Endothelial cell of umbilical vein (primary cell): ENCODE results near the gene CEP104. TPM values are rescaled to one million over a fixed set of nuclear protein-coding genes. Genes with fewer than 3 reads are reported as not detected.

Source experiments
- BruUV-seq: library from RNA; stranded (reverse); fragments of 400-500 nt; replicated peaks from 2 replicates; lab custom pipeline; 2021; lab: Mats Ljungman, UMichigan
- CTCF ChIA-PET: fragments of 300-600, 350-600 bp; sonication (Branson Sonifier 250); formaldehyde crosslinking; loops from one replicate; lab custom pipeline; 2021; ENCODE audit warnings: antibody characterized with exemption, inconsistent platforms; lab: Charles Lee
- POLR2A ChIA-PET: fragments of 300-600, 350-600 bp; sonication (Branson Sonifier 250); formaldehyde crosslinking; loops from one replicate; lab custom pipeline; 2021; ENCODE audit warnings: antibody characterized with exemption, inconsistent platforms; lab: Charles Lee
- DNase-seq: peaks from one replicate; pipeline ENCODE4 v3.0.0-alpha.2; 2011; ENCODE audit warnings: low read depth, low spot score
- FAIRE-seq: peaks from 2 replicates; lab custom pipeline; 2011; peaks lifted over from hg19 to GRCh38; lab: Jason Lieb, UNC
- H2AFZ ChIP-seq: 2 replicates; pipeline ENCODE4 v1.6.0; 2012; ENCODE audit warnings: low read depth, low read length, control low read depth, inconsistent platforms
- H3K27ac ChIP-seq: 2 replicates; pipeline ENCODE4 v1.5.1; 2011; ENCODE audit warnings: low read depth, mild to moderate bottlenecking, control low read depth, low read length, moderate library complexity; ENCODE audit not compliant: insufficient read depth
- H3K27me3 ChIP-seq, 2 experiments: 2 replicates each; pipeline versions ENCODE4 v1.6.0 to v1.6.1; 2011; ENCODE audit warnings: low read length in 2 of 2, mixed read lengths in 1 of 2; ENCODE audit not compliant: control insufficient read depth in 2 of 2, insufficient read depth in 2 of 2
- H3K36me3 ChIP-seq, 2 experiments: 2 replicates in 1 of 2; 3 replicates in 1 of 2; pipeline ENCODE4 v1.5.1; 2011; ENCODE audit warnings: low read length in 2 of 2, mild to moderate bottlenecking in 1 of 2, moderate library complexity in 1 of 2; ENCODE audit not compliant: control insufficient read depth in 2 of 2, insufficient read depth in 2 of 2; ENCODE audit errors: extremely low read depth in 1 of 2
- H3K4me1 ChIP-seq: 3 replicates; pipeline ENCODE4 v1.5.1; 2011; ENCODE audit warnings: mild to moderate bottlenecking, low read length; ENCODE audit not compliant: control insufficient read depth, insufficient read depth; ENCODE audit errors: extremely low read depth
- H3K4me2 ChIP-seq: 2 replicates; pipeline ENCODE4 v1.6.1; 2011; ENCODE audit warnings: low read length, control low read depth, mixed read lengths; ENCODE audit not compliant: insufficient read depth
- H3K4me3 ChIP-seq, 3 experiments: fragments of 200-600 bp in 1 of 3; sonication (generic), shearing (Covaris generic) in 1 of 3; replicated peaks in 1 of 3; 2 replicates each; pipeline ENCODE4 v1.5.1; 2011 to 2016; ENCODE audit warnings: control low read depth in 3 of 3, low read length in 3 of 3, mild to moderate bottlenecking in 2 of 3, inconsistent platforms in 1 of 3, low read depth in 1 of 3, moderate library complexity in 1 of 3; ENCODE audit not compliant: insufficient read depth in 1 of 3
- H3K79me2 ChIP-seq: 2 replicates; pipeline ENCODE4 v1.6.0; 2012; ENCODE audit warnings: low read length, inconsistent platforms; ENCODE audit not compliant: control insufficient read depth, insufficient read depth
- H3K9ac ChIP-seq: replicated peaks from 2 replicates; pipeline ENCODE3; 2011; ENCODE audit warnings: low read length, control low read depth; ENCODE audit not compliant: insufficient read depth; ENCODE audit errors: extremely low read depth
- H3K9me1 ChIP-seq: replicated peaks from 3 replicates; pipeline ENCODE4 v1.6.0; 2011; ENCODE audit warnings: mild to moderate bottlenecking, low read length; ENCODE audit not compliant: control insufficient read depth, insufficient read depth; ENCODE audit errors: extremely low read depth
- H3K9me3 ChIP-seq: replicated peaks from 2 replicates; pipeline ENCODE4 v1.5.1; 2012; ENCODE audit warnings: low read length, inconsistent platforms; ENCODE audit not compliant: control insufficient read depth, insufficient read depth
- H4K20me1 ChIP-seq: replicated peaks from 2 replicates; pipeline ENCODE3; 2011; ENCODE audit warnings: mild to moderate bottlenecking, low read length; ENCODE audit not compliant: control insufficient read depth, insufficient read depth; ENCODE audit errors: extremely low read depth
- EZH2 ChIP-seq: IDR thresholded peaks from 2 replicates; pipeline ENCODE4 v1.6.1; 2012; ENCODE audit warnings: borderline replicate concordance, low read depth, mild to moderate bottlenecking, moderate library complexity, low read length, inconsistent platforms; ENCODE audit not compliant: severe bottlenecking
- GATA2 ChIP-seq: IDR thresholded peaks from 2 replicates; pipeline ENCODE4 v1.7.0; 2011; ENCODE audit warnings: low read depth, mild to moderate bottlenecking, moderate library complexity, mixed read lengths, low read length; ENCODE audit not compliant: insufficient read length, insufficient read depth
- POLR2A ChIP-seq: IDR thresholded peaks from 2 replicates; pipeline ENCODE4 v1.6.1; 2012; ENCODE audit warnings: low read depth, mild to moderate bottlenecking, control low read depth, low read length
- POLR2AphosphoS5 ChIP-seq: IDR thresholded peaks from 2 replicates; pipeline ENCODE4 v1.6.1; 2012; ENCODE audit warnings: low read depth, mild to moderate bottlenecking, control low read depth, low read length, moderate library complexity; ENCODE audit not compliant: insufficient read depth
- dilution Hi-C: fragments of 300-500 bp; cut with MboI; formaldehyde crosslinking; loops from one replicate; pipeline ENCODE4 v1.15.0; 2019; ENCODE audit warnings: low sequenced_read_pairs; ENCODE audit not compliant: extremely low pct_ligation_motif_present
- intact Hi-C: fragments of 100-400 bp; cut with micrococcal nuclease; formaldehyde crosslinking; loops from one replicate; pipeline ENCODE4 v1.10.0; 2022
- polyA plus RNA-seq, 4 experiments: library from polyadenylated mRNA; depleted of rRNA in 3 of 4; stranded (reverse) in 3 of 4; unstranded in 1 of 4; fragments of >200 nt; gene quantifications; 2 replicates each; pipeline versions ENCODE4 v1.2.1 to v1.2.3, GENCODE V29; 2011 to 2012; ENCODE audit warnings: missing spikeins in 1 of 4
- total RNA-seq: library from RNA; stranded (reverse); gene quantifications from 2 replicates; pipeline ENCODE4 v1.2.3, GENCODE V29; 2021
- TF ChIP-seq, protein P1 (sequence below): IDR thresholded peaks from 2 replicates; pipeline ENCODE4 v1.6.1; 2011; ENCODE audit not compliant: insufficient read depth, insufficient read length

Gene CEP104
- total and polyA plus RNA-seq, 2 donors (not counting 3 experiments of a cell fraction or from before 2014, with no cell fraction given): 12.4 to 43.0 TPM

DNA sequence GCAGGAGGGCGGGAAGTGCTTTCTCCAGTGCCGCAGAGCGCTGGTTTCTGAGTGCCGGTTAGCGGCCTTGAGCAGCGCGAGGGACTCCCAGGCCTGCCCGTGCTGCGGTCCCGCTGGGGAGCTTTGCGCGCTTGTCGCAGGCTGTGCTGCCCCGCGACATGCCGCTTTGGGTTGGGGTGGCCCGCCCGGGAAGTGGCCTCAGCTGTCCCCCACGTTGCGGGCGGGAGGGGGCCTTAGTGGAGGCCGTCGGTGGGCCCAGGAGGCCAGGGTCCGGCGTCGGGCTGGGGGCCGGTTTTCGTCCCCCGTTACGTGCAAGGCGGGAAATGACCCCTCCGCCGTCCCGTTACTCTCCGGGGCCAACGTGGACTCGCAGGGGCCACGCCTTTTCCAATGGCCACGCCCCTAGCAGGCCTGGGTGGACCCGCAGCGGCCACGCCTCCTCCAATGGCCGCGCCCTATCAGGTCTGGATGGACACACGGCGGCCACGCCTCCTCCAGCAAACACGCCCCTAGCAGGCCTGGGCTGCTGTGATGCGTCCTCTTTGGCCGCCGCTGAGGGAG is 44.0 kb upstream of the CEP104 start:
- H3K79me2 ChIP-seq: peaks cover 39% of the 10 kb centered on the region
- peak overlapping the region; percentile 88 for H3K9ac ChIP-seq
- intact Hi-C loops (loop anchor here (1.0 to 5.0 kb wide), 6 partner anchors 44 to 1375 kb away; partner anchors contain the start of genes CEP104, DFFB, LRRC47 and PANK4), dilution Hi-C loops (no loop called here)
- DNase-seq (peak; percentile 98), FAIRE-seq (peak; percentile 96)
- no TSS peak for BruUV-seq
- peak overlapping the region; percentile 85 for H3K27ac ChIP-seq
- peak overlapping the region; percentile 48 for H3K4me2 ChIP-seq
- H2AFZ ChIP-seq: peak overlapping the region; percentile 80
- H4K20me1 ChIP-seq: no peaks in the 10 kb centered on the region
- no peaks in the 10 kb centered on the region for H3K36me3 ChIP-seq
- TF ChIP-seq, protein P1, sequence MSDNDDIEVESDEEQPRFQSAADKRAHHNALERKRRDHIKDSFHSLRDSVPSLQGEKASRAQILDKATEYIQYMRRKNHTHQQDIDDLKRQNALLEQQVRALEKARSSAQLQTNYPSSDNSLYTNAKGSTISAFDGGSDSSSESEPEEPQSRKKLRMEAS: peak; percentile 55
- TF ChIP-seq EZH2 (no peak), GATA2 (no peak), POLR2AphosphoS5 (peak; percentile 50), POLR2A (peak; percentile 24)
- no peaks in the 10 kb centered on the region for H3K9me3 ChIP-seq
- peak overlapping the region; percentile 42 to 78 (median 46) for H3K4me3 ChIP-seq
- H3K4me1 ChIP-seq: peaks cover 12% of the 10 kb centered on the region
- H3K27me3 ChIP-seq: no peaks in the 10 kb centered on the region
- ChIA-PET POLR2A (no interaction called here), CTCF (interaction anchor here (0.8 kb wide), 1 partner anchor 43 kb away, joined by 3 read pairs; no protein-coding TSS in a partner anchor)
- no peaks in the 10 kb centered on the region for H3K9me1 ChIP-seq
